Inferior parietal cortex (tissue), 1 donor: ENCODE data around the gene MAPK8IP2.
"Not testable (repeated sequence)": the region's sequence is repeated elsewhere in the genome, so short reads cannot be mapped to it uniquely, and the experiment has no call there.

ENCODE experiments used
- DNase-seq: peaks from one replicate; pipeline ENCODE4 v3.0.0-alpha.2; 2016; ENCODE audit errors: extremely low spot score

The MAPK8IP2 gene

DNA sequence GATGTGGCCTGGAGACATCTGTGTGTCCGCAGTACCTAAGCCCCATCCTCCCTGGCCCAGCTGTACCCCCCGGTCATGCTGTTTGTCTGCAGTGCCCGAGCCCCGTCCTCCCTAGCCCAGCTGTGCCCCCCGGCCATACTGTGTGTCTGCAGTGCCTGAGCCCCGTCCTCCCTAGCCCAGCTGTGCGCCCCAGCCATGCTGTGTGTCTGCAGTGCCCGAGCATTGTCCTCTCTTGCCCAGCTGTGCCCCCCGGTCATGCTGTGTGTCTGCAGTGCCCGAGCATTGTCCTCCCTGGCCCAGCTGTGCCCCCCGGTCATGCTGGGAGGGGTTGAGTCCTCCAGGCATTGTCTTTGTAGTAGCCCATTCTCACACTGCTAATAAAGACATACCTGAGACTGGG is 35.0 kb downstream of the MAPK8IP2 start:
- no peak for DNase-seq

- DNase-seq = not testable (repeated sequence)
Measured at GRCh38 chr22:50640296-50640695, 39.7 kb downstream of the MAPK8IP2 start.

- DNase-seq = no peak
Measured at GRCh38 chr22:50640857-50641647, 40.5 kb downstream of the MAPK8IP2 start.

DNA sequence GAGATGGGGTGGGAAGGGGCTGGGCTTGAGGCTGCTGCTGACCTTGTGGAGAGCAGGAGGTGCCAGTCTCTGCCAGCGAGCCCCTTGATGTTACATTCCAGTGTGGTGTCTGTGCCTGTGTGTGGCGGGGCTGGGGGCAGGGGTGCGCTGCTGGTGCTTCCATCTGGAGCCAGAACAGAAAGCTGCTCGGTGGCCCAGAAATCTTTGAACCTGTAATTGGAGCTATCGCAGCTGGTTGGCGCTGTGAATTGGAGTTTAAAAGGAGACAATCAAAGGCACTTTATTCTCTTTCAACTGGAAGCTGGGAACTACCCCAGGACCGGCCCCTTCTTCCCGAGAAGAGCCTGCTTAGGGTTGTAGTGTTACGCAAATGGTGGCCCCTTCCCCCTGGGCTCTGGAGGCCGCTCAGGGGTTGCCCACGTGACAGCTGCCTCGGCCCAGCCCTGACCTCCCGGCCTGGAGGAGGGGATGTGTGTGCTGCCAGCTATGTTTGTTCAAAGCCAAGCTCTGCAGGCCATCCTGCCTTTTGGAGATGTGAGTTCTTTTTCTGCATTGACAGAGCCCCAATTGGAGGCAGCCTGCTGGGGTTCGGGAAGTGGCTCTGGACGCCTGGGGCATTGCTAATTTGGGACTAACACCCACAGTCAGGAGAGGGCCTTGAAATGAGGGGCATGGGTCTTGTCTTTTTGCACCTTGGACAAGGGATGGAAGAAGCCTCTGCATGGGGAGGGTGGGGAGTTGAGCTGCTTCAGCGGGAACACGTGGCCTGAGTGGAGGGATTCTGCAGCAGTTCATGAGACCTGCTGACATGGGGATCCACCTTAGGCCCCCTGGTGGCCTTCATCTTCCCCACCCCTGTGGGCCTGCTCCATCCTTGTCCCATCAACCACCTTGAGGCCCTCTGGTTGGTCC is 41.4 kb downstream of the MAPK8IP2 start:
- DNase-seq = peak; percentile 27

DNA sequence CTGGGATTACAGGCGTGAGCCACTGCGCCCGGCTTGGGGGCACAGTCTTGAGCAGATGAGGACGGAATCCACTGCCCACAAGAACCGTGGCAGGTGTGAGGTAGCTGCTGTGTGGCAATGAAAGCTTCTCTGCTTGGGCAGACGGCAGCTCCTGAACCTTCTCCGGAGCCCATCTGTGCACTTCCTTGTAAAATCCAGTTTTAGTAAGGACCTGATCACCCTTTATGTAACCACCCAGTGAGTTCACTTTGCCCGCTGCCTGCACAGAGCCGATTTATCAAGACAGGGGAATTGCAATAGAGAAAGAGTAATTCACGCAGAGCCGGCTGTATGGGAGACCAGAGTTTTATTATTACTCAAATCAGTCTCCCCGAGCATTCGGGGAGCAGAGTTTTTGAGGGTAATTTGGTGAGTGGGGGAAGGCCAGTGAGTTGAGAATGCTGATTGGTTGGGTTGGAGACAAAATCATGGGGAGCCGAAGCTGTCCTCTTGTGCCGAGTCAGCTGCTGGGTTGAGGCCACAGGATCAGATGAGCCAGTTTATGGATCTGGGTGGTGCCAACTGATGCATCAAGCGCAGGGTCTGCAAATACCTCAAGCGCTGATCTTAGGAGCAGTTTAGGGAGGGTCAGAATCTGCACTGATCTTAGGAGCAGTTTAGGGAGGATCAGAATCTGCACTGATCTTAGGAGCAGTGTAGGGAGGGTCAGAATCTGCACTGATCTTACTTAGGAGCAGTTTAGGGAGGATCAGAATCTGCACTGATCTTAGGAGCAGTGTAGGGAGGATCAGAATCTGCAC is 42.6 kb downstream of the MAPK8IP2 start:
- DNase-seq = not testable (repeated sequence)

- DNase-seq = not testable (repeated sequence)
Measured at GRCh38 chr22:50643821-50644101, 43.2 kb downstream of the MAPK8IP2 start.

DNA sequence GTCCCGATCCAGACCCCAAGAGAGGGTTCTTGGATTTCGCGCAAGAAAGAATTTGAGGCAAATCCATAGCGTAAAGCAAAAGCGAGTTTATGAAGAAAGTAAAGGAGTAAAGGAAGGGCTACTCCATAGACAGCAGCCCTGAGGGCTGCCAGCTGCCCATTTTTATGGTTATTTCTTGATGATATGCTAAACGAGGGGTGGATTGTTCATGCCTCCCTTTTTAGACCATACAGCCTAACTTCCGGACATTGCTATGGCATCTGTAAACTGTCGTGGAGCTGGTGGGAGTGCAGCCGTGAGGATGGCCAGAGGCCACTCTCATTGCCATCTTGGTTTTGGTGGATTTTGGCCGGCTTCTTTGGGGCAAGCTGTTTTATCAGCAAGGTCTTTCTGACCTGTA is 52.7 kb downstream of the MAPK8IP2 start:
- no peak for DNase-seq

- DNase-seq = not testable (repeated sequence)
Measured at GRCh38 chr22:50654664-50655063, 54.1 kb downstream of the MAPK8IP2 start.

DNA sequence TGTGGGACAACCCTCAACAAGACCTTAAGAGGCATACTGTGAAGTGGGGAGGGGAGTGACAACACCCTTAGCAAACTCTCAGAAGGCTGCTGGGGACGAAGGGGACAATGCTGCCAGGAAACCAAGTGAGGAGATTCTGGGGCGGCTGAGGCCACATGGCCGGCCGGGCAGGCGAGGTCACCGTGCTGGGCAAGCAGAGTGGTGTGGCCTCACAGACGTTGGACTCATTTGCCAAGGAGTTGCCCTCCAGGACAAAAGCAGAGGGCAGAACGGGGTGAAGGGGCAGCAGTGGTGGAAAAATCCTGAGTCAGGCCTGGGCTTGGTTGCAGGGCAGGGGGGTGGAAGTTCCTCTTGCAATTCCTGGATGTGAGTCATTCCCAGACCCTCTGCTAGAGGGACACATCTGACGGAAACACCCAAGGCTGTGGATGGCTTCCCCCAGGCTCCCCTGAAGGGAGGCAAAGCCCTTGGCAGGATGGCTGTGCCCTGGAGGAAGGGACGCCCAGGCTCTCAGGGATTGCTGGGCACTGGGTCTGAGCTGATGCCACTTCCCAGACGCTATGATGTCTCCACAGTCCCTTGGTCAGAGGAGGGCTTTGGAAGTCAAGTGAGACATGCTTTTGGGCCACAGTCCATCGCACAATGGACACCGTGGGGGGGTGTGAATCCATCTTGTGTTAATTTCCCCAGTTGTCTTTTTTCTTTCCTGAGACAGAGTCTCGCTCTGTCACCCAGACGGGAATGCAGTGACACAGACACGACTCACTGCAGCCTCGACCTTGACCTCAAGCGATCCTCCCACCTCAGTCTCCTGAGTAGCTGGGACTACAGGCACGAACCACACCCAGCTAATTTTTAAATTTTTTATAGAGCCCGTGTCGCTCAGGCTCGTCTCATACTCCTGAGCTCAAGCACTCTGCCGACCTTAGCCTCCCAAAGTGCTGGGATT is 55.8 kb downstream of the MAPK8IP2 start:
- no peak for DNase-seq

DNA sequence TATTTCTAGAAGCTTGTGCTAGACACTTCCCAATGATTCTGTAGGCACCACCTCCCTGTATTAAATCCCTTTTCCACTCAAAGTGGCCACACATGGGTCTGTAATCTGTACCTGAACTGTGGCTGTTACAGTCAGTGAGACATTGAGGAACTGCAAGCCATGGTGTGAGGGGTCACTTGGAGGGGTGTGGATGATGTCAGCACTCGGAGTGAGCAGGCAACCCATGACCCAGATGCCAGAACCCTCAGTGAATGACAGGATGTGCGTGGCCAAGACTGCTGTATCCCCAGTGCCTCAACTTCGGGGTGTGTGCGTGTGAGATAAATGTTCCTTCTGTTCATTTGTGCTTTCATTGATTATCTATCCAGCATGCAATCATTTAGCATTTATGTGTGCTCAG is 57.3 kb downstream of the MAPK8IP2 start:
- no peak for DNase-seq

- DNase-seq = not testable (repeated sequence)
Measured at GRCh38 chr22:50659711-50660110, 59.1 kb downstream of the MAPK8IP2 start.

DNA sequence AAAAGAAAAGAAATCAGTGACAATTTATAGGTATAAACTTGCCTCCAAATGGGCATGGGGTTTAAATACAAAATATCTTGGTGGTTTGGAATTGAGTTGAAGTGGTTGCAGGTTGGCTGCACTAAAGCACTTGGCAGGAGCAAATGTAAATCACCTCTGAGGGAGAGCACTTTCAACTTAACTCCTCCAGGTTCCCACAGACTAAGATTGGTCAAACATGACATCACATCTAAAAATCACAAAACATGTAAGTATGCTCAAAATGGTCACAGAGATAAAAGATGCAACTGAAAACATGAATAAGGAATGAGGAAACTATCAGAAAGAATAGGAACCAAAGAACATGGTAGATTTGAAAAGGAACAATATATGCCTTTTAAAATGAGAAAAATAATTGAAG is 59.7 kb downstream of the MAPK8IP2 start:
- no peak for DNase-seq
